Sigmoid colon (tissue), 7 donors: ENCODE data around the gene MAPRE3. TPM values are rescaled to one million over a fixed set of nuclear protein-coding genes. Genes with fewer than 3 reads are reported as not detected.

Source experiments
- DNase-seq: peaks from one replicate; pipeline ENCODE4 v3.0.0-alpha.2; 2019
- H3K27ac ChIP-seq, 4 donors: fragments of 200-600 bp; sonication (generic); one replicate each; pipeline ENCODE4 v1.5.1; 2016 to 2019; ENCODE audit warnings: mild to moderate bottlenecking in 1 of 4
- H3K27me3 ChIP-seq, 3 donors: fragments of 200-600 bp; sonication (generic); one replicate each; pipeline ENCODE4 v1.5.1; 2019; ENCODE audit warnings: mild to moderate bottlenecking in 1 of 3
- H3K36me3 ChIP-seq, 4 donors: fragments of 200-600 bp; sonication (generic); one replicate each; pipeline ENCODE4 v1.5.1; 2016 to 2019
- H3K4me1 ChIP-seq, 4 donors: fragments of 200-600 bp; sonication (generic); one replicate each; pipeline ENCODE4 v1.5.1; 2017 to 2019
- H3K4me3 ChIP-seq, 4 donors: fragments of 200-600 bp; sonication (generic); one replicate each; pipeline ENCODE4 v1.5.1; 2017 to 2019; ENCODE audit warnings: mild to moderate bottlenecking in 2 of 4, moderate library complexity in 1 of 4
- H3K9me3 ChIP-seq, 4 donors: fragments of 200-600 bp in 3 of 4; sonication (generic) in 3 of 4; one replicate each; pipeline versions ENCODE4 v1.5.1 to v1.6.1; 2013 to 2019
- EP300 ChIP-seq, 4 donors: sonication (generic); formaldehyde crosslinking; IDR thresholded peaks; one replicate each; pipeline ENCODE4 v1.6.1; 2017; ENCODE audit warnings: antibody characterized with exemption in 4 of 4
- POLR2A ChIP-seq, 2 donors: fragments of 450-650 bp; IDR thresholded peaks; one replicate each; pipeline ENCODE4 v1.6.1; 2016; ENCODE audit warnings: antibody characterized with exemption in 2 of 2, mild to moderate bottlenecking in 2 of 2, moderate library complexity in 2 of 2
- POLR2AphosphoS5 ChIP-seq, 4 donors: sonication (generic); formaldehyde crosslinking; IDR thresholded peaks; one replicate each; pipeline ENCODE4 v1.6.1; 2017; ENCODE audit warnings: antibody characterized with exemption in 4 of 4
- WGBS, 2 donors: extraction: QIAGEN DNeasy Blood & Tissue Kit; methylation state at CpG; one replicate each; pipeline ENCODE4 v1.1.7; 2013; 5-methylcytosine and 5-hydroxymethylcytosine counted together
- intact Hi-C: fragments of 100-400 bp; cut with DNase I; formaldehyde crosslinking; loops from one replicate; pipeline ENCODE4 v1.15.1; 2023
- polyA plus RNA-seq, 3 donors: library from polyadenylated mRNA; stranded (reverse); fragments of 200-250 nt; gene quantifications; one replicate each; pipeline ENCODE4 v1.2.3, GENCODE V29; 2013
- total RNA-seq, 4 donors: library from RNA; depleted of rRNA; stranded (reverse); fragments of >200 nt; gene quantifications; one replicate each; pipeline ENCODE4 v1.1.0, GENCODE V29; 2016
- TF ChIP-seq, protein P1 (sequence below), 4 experiments: fragments of 450-650 bp in 3 of 4; fragments of 200-600 bp in 1 of 4; IDR thresholded peaks; one replicate each; pipeline ENCODE4 v1.5.1; 2016 to 2019; ENCODE audit warnings: antibody characterized with exemption in 4 of 4, mild to moderate bottlenecking in 3 of 4, moderate library complexity in 2 of 4
- donor health status: healthy with polysubstance abuse.
- donor health status: Bipolar disorder and iron deficiency.
- donor health status: healthy.

The MAPRE3 gene
- total and polyA plus RNA-seq, 7 donors = 5.1 to 73.3 (median 15.6) TPM

DNA sequence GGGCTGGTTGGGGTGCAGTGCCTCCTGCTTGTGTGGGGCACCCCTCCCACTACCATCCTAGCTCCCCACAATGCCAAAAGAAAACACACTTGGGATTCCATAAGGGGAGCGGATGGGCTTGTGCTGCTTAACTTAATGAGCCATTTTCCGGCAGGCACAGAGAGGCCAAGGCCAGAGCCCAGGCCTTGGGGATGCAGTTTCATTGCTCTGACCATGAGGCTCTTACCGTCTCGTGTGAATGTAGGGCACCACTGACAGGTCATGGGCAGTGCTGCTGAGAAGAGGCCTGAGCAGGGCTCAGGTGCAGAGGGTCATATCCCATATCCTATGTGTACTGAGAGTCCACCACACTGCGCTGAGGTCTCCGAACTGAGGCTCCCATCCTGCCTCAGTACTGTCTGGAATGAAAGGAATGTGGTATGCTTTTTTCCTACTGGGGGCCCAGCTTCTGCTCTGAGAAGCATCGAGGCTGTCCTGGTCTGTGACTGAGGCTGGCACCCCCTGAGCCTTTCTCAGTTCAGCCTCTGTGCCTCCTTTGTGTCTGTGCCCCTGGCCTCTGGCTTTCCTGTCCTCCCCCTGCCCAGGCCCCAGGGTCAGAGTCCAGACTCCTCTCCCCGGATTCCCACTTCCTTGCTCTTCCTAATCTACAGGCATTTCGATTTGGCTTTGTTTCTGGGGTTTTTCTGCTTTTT is 45.2 kb upstream of the MAPRE3 start:
- intact Hi-C loops = no loop called here
- Histone ChIP-seq H3K36me3 (no peaks in the 10 kb centered on the region), H3K9me3 (no peaks in the 10 kb centered on the region), H3K4me3 (no peak overlapping the region), H3K27me3 (peaks cover 0 to 6% (median 0%) of the 10 kb centered on the region in 3 donors), H3K4me1 (peaks cover 0 to 5% (median 0%) of the 10 kb centered on the region in 4 donors), H3K27ac (no peak overlapping the region)
- DNase-seq = no peak
- 65 to 73% methylated on average over 9 of the region's 9 CpGs for WGBS, 2 donors
- no peak for TF ChIP-seq POLR2AphosphoS5 (IDR thresholded peaks at IDR 0.05)
- TF ChIP-seq EP300 (IDR thresholded peaks at IDR 0.05) = no peak
- TF ChIP-seq, protein P1, sequence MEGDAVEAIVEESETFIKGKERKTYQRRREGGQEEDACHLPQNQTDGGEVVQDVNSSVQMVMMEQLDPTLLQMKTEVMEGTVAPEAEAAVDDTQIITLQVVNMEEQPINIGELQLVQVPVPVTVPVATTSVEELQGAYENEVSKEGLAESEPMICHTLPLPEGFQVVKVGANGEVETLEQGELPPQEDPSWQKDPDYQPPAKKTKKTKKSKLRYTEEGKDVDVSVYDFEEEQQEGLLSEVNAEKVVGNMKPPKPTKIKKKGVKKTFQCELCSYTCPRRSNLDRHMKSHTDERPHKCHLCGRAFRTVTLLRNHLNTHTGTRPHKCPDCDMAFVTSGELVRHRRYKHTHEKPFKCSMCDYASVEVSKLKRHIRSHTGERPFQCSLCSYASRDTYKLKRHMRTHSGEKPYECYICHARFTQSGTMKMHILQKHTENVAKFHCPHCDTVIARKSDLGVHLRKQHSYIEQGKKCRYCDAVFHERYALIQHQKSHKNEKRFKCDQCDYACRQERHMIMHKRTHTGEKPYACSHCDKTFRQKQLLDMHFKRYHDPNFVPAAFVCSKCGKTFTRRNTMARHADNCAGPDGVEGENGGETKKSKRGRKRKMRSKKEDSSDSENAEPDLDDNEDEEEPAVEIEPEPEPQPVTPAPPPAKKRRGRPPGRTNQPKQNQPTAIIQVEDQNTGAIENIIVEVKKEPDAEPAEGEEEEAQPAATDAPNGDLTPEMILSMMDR (IDR thresholded peaks at IDR 0.05) = no peak
- no peak for TF ChIP-seq POLR2A (IDR thresholded peaks at IDR 0.05)

DNA sequence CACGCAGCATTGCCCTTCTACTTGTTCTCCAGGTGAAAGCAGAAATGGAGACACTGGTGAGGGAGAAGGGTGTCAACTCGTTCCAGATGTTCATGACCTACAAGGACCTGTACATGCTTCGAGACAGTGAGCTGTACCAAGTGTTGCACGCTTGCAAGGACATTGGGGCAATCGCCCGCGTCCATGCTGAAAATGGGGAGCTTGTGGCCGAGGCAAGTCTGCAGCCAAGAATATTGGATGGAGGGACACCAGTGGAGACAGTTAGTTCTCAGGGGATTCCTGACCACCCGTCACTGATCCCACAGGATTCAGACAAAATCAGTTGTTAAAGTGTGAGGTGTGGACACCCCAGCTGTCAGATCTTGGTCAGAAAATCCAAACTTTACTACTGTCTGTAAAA is 43.2 kb upstream of the MAPRE3 start:
- Histone ChIP-seq H3K36me3 (no peaks in the 10 kb centered on the region), H3K4me3 (no peak overlapping the region), H3K27me3 (peaks cover 0 to 8% (median 0%) of the 10 kb centered on the region in 3 donors), H3K4me1 (peaks cover 0 to 5% (median 0%) of the 10 kb centered on the region in 4 donors), H3K27ac (no peak overlapping the region), H3K9me3 (no peaks in the 10 kb centered on the region)
- DNase-seq = no peak
- intact Hi-C loops = no loop called here
- TF ChIP-seq POLR2AphosphoS5 (IDR thresholded peaks at IDR 0.05) (no peak), EP300 (IDR thresholded peaks at IDR 0.05) (no peak), POLR2A (IDR thresholded peaks at IDR 0.05) (no peak)
- TF ChIP-seq, protein P1 (IDR thresholded peaks at IDR 0.05) = no peak
- 93% methylated on average over 9 of the region's 9 CpGs for WGBS, 2 donors

DNA sequence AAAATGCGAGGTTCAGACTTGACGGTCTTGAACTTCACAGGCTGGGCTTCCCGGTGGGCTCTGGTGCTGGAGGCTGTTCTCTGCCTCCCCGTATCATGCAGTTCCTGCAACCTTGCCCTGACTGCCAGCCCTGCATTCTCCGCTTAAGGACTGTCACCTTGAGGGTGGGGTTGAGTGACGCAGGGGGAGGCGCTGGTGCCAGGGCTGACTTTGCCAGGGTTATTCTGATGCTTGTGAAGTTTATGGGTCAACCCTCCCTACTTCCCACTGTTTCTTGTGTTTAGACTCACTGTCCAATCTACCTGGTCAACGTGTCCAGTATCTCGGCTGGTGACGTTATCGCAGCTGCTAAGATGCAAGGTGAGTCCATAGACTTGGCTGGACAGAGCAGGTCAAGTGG is 37.5 kb upstream of the MAPRE3 start:
- no peak for DNase-seq
- H3K9me3 ChIP-seq = no peaks in the 10 kb centered on the region
- WGBS, 2 donors = 44 to 82% methylated on average over 11 of the region's 11 CpGs

DNA sequence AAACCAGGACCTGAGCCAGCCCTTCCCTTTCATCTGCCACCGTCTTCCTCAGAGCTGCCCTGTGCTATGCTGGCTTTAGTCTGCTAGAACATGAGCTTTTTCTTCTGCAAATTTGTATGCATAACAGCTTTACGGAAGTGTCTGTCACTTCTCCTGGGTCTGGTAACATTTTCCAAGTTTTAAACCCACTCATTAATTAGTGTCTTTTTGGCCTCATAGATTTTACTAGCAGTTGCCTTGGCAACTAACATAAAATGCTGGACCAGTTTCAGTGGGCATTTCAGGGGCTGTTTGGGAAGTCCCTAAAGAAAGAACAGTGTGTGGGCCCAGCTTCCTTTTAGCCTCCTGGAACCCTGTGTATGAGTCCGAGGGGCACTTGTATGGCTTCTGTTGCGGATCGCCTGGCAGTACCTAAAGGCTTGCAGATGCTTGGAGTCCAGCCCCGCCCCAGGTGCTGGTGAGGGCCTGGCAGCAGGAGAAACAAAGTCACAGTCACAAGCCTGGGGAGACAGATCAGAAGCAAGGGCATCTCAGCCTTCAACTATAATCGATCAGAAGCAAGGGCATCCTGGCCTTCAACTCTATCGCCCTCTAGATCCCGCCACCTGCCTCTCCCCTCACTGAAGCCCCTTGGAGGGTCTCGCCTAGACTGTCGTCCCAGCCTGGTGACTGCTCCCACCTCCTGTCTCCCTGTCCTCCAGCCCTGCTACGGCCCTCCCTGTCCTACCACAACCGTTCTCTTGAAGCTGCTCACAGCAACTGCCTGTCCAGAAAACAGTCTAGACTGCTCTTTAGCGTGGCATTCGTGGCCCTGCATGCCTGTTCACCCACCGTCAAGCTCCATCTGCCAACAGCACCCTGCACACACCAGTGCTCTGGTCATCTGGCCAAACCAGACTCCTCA is 36.8 kb upstream of the MAPRE3 start:
- Histone ChIP-seq H3K4me1 (no peaks in the 10 kb centered on the region), H3K27me3 (peaks cover 0 to 8% (median 0%) of the 10 kb centered on the region in 3 donors), H3K36me3 (no peaks in the 10 kb centered on the region), H3K9me3 (no peaks in the 10 kb centered on the region), H3K4me3 (no peak overlapping the region), H3K27ac (no peak overlapping the region)
- intact Hi-C loops = no loop called here
- TF ChIP-seq POLR2AphosphoS5 (IDR thresholded peaks at IDR 0.05) (no peak), POLR2A (IDR thresholded peaks at IDR 0.05) (no peak), EP300 (IDR thresholded peaks at IDR 0.05) (no peak)
- TF ChIP-seq, protein P1 (IDR thresholded peaks at IDR 0.05) = no peak
- DNase-seq = no peak
- WGBS, 2 donors = 84 to 86% methylated on average over 16 of the region's 16 CpGs

More for the DNA sequence above, 37.5 kb upstream of the MAPRE3 start:
- Histone ChIP-seq H3K27me3 (peaks cover 0 to 8% (median 0%) of the 10 kb centered on the region in 3 donors), H3K27ac (no peak overlapping the region), H3K4me3 (no peak overlapping the region), H3K4me1 (no peaks in the 10 kb centered on the region), H3K36me3 (no peaks in the 10 kb centered on the region)
- intact Hi-C loops = no loop called here
- TF ChIP-seq, protein P1 (IDR thresholded peaks at IDR 0.05) = no peak
- TF ChIP-seq EP300 (IDR thresholded peaks at IDR 0.05) (no peak), POLR2AphosphoS5 (IDR thresholded peaks at IDR 0.05) (no peak), POLR2A (IDR thresholded peaks at IDR 0.05) (no peak)
